ENCODE results near the gene DHRSX.
"Not testable (repeated sequence)": the region's sequence is repeated elsewhere in the genome, so short reads cannot be mapped to it uniquely, and the experiment has no call there.

Gene DHRSX

GRCh38 chrX:2500803-2501558 lies at the start of gene DHRSX, which contains the start of gene ZBED1:
DHRSX (minus strand) TSS chrX:2500976; CDS start chrX:2500925, 51 bp downstream.
ZBED1 (minus strand) TSS chrX:2500976; CDS start chrX:2490719, 10,257 bp downstream.
- DNase-seq, result peak; percentile 50

GRCh38 chrX:2549876-2550275 lies 49.1 kb upstream of the DHRSX start:
- DNase-seq, result no peak

- DNase-seq, result no peak
Observed at GRCh38 chrX:2548711-2549423, 48.1 kb upstream of the DHRSX start.

- peak; percentile 22 for DNase-seq
Observed at GRCh38 chrX:2547736-2548135, 47.0 kb upstream of the DHRSX start.

- DNase-seq, result no peak
Observed at GRCh38 chrX:2546496-2546895, 45.7 kb upstream of the DHRSX start.

GRCh38 chrX:2545144-2545543 lies 44.4 kb upstream of the DHRSX start:
- DNase-seq, result no peak

- peak; percentile 70 for DNase-seq
Observed at GRCh38 chrX:2542826-2543521, 42.2 kb upstream of the DHRSX start.

GRCh38 chrX:2541603-2542002 lies 40.8 kb upstream of the DHRSX start:
- DNase-seq, result no peak

- no peak for DNase-seq
Observed at GRCh38 chrX:2540426-2540947, 39.7 kb upstream of the DHRSX start.

GRCh38 chrX:2539586-2539985 lies 38.8 kb upstream of the DHRSX start:
- DNase-seq, result no peak

- no peak for DNase-seq
Observed at GRCh38 chrX:2538031-2538757, 37.4 kb upstream of the DHRSX start.

- DNase-seq, result no peak
Observed at GRCh38 chrX:2536974-2537373, 36.2 kb upstream of the DHRSX start.

- DNase-seq, result peak; percentile 27
Observed at GRCh38 chrX:2536141-2536540, 35.4 kb upstream of the DHRSX start.

GRCh38 chrX:2534261-2535021 lies 33.7 kb upstream of the DHRSX start:
- not testable (repeated sequence) for DNase-seq

GRCh38 chrX:2533424-2533823 lies 32.6 kb upstream of the DHRSX start:
- no peak for DNase-seq

- no peak for DNase-seq
Observed at GRCh38 chrX:2526390-2526789, 25.6 kb upstream of the DHRSX start.

- DNase-seq, result no peak
Observed at GRCh38 chrX:2523911-2524310, 23.1 kb upstream of the DHRSX start.

GRCh38 chrX:2521927-2522386 lies 21.2 kb upstream of the DHRSX start:
- DNase-seq, result no peak

GRCh38 chrX:2521092-2521926 lies 20.5 kb upstream of the DHRSX start:
- DNase-seq, result no peak

GRCh38 chrX:2520539-2520938 lies 19.8 kb upstream of the DHRSX start:
- no peak for DNase-seq

- DNase-seq, result not testable (repeated sequence)
Observed at GRCh38 chrX:2519638-2520037, 18.9 kb upstream of the DHRSX start.

Data from hematopoietic multipotent progenitor cell treated with erythropoietin and hydrocortisone succinate and interleukin-3 and kit ligand, for 6 days (in vitro differentiated cells).